GM13976 (cell line): ENCODE results near the gene PTPDC1.
"Not testable (repeated sequence)": the region's sequence is repeated elsewhere in the genome, so short reads cannot be mapped to it uniquely, and the experiment has no call there.

Experiments
- DNase-seq: peaks from one replicate; pipeline ENCODE4 v3.0.0; 2012; ENCODE audit warnings: low spot score
- in situ Hi-C: fragments of 300-500 bp; cut with MboI; formaldehyde crosslinking; loops from one replicate; pipeline ENCODE4 v1.12.0; 2022; ENCODE audit warnings: low sequenced_read_pairs, mixed read lengths, inconsistent platforms; ENCODE audit not compliant: unreplicated experiment
- TF ChIP-seq, protein P1 (sequence below): IDR thresholded peaks from 2 replicates; pipeline ENCODE4 v1.5.1; 2012; ENCODE audit warnings: borderline replicate concordance, mild to moderate bottlenecking; ENCODE audit not compliant: insufficient read depth; ENCODE audit errors: extremely low read depth, missing control alignments, control extremely low read depth

The PTPDC1 gene

DNA sequence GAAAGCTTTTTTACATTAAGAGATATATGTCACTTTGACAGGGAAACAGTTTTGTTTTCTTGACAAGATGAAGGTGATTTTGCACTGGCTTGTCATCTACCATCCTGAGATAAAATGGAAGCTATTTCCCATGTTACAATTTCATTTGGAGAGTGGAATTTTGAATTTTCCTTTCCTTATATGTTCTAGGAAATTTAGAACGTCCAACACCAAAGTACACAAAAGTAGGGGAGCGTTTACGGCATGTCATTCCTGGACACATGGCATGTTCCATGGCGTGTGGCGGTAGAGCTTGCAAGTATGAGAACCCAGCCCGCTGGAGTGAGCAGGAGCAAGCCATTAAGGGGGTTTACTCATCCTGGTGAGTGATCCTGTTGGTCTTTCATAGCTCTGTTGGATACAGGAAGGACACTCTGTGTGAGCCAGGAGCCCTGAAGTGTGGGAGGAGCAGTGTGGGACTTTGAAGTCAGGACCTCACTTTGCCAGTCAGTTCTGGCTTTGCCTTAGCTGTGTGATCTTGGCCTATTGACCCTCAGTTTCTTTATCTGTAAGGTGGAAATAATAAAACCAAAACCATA, 887 bp downstream of the PTPDC1 start:
- no peak for DNase-seq
- TF ChIP-seq, protein P1, sequence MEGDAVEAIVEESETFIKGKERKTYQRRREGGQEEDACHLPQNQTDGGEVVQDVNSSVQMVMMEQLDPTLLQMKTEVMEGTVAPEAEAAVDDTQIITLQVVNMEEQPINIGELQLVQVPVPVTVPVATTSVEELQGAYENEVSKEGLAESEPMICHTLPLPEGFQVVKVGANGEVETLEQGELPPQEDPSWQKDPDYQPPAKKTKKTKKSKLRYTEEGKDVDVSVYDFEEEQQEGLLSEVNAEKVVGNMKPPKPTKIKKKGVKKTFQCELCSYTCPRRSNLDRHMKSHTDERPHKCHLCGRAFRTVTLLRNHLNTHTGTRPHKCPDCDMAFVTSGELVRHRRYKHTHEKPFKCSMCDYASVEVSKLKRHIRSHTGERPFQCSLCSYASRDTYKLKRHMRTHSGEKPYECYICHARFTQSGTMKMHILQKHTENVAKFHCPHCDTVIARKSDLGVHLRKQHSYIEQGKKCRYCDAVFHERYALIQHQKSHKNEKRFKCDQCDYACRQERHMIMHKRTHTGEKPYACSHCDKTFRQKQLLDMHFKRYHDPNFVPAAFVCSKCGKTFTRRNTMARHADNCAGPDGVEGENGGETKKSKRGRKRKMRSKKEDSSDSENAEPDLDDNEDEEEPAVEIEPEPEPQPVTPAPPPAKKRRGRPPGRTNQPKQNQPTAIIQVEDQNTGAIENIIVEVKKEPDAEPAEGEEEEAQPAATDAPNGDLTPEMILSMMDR: no peak
- in situ Hi-C loops: no loop called here

DNA sequence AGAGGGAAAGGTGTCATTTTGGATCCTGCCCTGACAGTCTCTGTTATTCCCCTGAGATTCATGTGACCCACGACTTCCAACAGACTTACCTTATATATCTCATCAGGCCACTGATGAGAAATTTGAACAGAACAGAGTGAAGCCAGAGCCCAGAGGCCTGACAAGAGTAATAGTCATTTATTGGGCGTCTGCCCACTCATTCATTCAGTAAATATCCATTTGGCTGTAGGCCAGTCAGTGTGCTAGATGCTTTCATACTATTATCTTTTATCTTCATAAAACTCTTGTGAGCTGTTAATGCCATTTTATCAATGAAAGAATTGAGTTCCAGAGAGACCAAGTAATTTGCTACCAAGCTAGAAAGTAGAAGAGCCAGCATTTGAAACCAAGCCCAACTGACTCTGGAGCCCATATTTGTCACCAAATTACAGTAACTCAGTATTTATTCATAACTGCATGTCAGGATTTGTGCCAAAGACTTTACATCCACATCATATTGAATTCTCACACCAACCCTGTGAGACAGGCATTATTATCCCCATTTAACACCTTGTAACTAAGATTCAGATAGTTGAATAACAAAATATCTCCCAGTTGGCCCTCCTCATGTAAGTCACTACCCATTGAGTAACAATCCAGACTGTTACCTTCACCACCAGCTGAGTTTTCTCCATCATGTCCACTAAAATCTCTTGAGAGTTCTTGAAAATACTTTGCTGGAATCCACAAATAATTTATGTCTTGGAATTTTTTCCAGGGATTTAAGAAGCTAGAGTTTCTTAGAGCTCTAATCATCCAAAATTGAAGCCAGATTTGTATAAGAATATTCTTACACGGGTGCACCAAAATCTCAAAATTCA, 2.5 kb downstream of the PTPDC1 start:
- no peak for DNase-seq
- in situ Hi-C loops: no loop called here
- TF ChIP-seq, protein P1: no peak

DNA sequence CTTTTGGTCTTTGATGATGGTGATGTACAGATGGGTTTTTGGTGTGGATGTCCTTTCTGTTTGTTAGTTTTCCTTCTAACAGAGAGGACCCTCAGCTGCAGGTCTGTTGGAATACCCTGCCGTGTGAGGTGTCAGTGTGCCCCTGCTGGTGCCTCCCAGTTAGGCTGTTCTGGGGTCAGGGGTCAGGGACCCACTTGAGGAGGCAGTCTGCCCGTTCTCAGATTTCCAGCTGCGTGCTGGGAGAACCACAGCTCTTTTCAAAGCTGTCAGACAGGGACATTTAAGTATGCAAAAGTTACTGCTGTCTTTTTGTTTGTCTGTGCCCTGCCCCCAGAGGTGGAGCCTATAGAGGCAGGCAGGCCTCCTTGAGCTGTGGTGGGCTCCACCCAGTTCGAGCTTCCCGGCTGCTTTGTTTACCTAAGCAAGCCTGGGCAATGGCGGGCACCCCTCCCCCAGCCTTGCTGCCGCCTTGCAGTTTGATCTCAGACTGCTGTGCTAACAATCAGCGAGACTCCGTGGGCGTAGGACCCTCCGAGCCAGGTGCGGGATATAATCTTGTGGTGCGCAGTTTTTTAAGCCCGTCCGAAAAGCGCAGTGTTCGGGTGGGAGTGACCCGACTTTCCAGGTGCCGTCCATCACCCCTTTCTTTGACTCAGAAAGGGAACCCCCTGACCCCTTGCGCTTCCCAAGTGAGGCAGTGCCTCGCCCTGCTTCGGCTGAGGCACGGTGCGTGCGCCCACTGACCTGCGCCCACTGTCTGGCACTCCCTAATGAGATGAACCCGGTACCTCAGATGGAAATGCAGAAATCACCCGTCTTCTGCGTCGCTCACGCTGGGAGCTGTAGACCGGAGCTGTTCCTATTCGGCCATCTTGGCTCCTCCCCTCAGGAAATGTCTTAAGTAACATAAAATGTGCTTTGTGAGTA, 10.2 kb downstream of the PTPDC1 start:
- in situ Hi-C loops, DNase-seq: not testable (repeated sequence)

DNA sequence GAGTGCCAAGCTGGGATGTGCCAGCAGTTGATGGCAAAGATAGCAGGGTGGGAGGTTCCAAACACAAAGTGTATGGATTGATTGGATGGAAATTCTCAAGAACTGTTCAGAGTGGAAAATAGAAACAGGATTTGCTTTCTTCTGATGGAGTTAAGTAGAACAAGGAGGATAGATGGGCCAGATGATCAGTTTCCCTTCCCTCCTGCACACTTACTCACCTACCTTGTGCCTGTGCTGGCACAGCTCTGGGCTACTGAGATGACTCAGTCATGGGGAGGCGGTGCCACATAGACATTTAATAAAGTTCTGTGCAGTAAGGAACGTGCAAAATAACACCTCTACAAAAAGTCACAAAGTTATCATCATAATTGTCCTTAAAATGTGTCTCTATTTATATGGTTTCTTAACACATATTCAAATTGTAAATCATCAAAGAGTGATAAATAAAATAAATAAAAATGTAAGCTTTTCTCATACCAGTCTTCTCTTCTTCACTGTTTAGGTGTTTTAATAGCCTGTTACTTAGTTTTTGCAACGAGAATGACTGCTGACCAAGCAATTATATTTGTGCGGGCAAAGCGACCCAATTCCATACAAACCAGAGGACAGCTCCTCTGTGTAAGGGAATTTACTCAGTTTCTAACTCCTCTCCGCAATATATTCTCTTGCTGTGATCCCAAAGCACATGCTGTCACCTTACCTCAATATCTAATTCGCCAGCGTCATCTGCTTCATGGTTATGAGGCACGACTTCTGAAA, 12.7 kb downstream of the PTPDC1 start:
- in situ Hi-C loops: no loop called here
- no peak for DNase-seq
- TF ChIP-seq, protein P1: no peak

DNA sequence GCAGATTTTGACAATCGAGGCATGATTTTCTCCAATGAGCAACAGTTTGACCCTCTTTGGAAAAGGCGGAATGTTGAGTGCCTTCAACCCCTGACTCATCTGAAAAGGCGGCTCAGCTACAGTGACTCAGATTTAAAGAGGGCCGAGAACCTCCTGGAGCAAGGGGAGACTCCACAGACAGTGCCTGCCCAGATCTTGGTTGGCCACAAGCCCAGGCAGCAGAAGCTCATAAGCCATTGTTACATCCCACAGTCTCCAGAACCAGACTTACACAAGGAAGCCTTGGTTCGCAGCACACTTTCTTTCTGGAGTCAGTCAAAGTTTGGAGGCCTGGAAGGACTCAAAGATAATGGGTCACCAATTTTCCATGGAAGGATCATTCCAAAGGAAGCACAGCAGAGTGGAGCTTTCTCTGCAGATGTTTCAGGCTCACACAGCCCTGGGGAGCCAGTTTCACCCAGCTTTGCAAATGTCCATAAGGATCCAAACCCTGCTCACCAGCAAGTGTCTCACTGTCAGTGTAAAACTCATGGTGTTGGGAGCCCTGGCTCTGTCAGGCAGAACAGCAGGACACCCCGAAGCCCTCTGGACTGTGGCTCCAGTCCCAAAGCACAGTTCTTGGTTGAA, 13.6 kb downstream of the PTPDC1 start:
- TF ChIP-seq, protein P1: no peak

DNA sequence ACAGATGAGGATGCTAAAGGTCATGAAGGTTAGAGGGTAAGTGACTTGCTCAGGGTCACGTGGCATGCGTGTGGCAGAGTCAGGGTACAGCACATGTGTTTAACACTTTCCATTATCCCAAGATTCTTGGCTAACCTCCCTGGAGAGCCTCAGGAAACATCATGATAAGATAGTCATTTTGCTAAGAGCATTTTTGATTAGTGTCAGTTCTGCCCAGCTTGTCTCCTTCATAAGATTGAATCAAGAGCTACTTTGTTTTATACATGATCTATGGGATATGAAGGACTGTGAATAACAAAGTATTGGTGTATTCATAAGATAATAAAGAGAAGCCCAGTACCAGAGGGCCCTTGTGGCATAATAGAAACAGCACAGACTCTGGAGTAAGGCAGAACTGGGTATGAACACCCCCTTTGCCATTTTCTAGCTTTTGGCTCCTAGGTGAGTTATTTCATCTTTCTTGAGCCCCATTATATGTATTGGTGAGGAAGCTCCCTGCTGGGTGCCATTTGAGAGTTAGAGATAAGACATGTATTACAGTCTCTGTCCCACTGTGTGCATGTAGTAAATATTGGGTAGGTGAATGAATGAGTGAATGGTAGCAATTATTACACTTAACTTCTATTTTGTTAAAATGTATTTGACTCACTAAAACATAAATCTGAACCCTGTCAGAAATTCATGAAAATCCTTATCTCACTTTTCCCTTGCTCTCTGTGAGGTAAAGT, 16.1 kb downstream of the PTPDC1 start:
- in situ Hi-C loops: no loop called here
- no peak for DNase-seq
- TF ChIP-seq, protein P1: no peak

More for the DNA sequence above, 13.6 kb downstream of the PTPDC1 start:
- no peak for DNase-seq
- in situ Hi-C loops: no loop called here
